ENCODE measurements around the gene FUT7.

The FUT7 gene

GRCh38 chr9:136997830-136998234 is 34.1 kb downstream of the FUT7 start:
- no peak for DNase-seq

GRCh38 chr9:136997371-136997770 is 34.5 kb downstream of the FUT7 start:
- DNase-seq = no peak

- DNase-seq = peak; percentile 51
Observed at GRCh38 chr9:136996361-136997292, 35.3 kb downstream of the FUT7 start, which contains the start of gene CLIC3. TSS of gene CLIC3 (minus strand) at chr9:136996568. CDS start at chr9:136996543, 25 bp downstream.

- DNase-seq = no peak
Observed at GRCh38 chr9:136995772-136996311, 36.0 kb downstream of the FUT7 start.

GRCh38 chr9:136995362-136995761 is 36.5 kb downstream of the FUT7 start:
- no peak for DNase-seq

- DNase-seq = no peak
Observed at GRCh38 chr9:136994888-136995230, 37.0 kb downstream of the FUT7 start.

- no peak for DNase-seq
Observed at GRCh38 chr9:136994180-136994887, 37.6 kb downstream of the FUT7 start.

GRCh38 chr9:136992819-136993369 is 39.0 kb downstream of the FUT7 start:
- no peak for DNase-seq

- peak; percentile 97 for DNase-seq
Observed at GRCh38 chr9:136991993-136992818, 39.7 kb downstream of the FUT7 start, which contains the start of gene PAXX. TSS of gene PAXX (plus strand) at chr9:136992422. CDS start at chr9:136992444, 22 bp downstream.

- DNase-seq = no peak
Observed at GRCh38 chr9:136990242-136990911, 41.5 kb downstream of the FUT7 start.

- DNase-seq = no peak
Observed at GRCh38 chr9:136988872-136989271, 43.0 kb downstream of the FUT7 start.

GRCh38 chr9:136985853-136986252 is 46.0 kb downstream of the FUT7 start:
- DNase-seq = no peak

- no peak for DNase-seq
Observed at GRCh38 chr9:136985027-136985602, 46.8 kb downstream of the FUT7 start.

- DNase-seq = no peak
Observed at GRCh38 chr9:136984464-136985026, 47.3 kb downstream of the FUT7 start.

GRCh38 chr9:136983656-136984314 is 48.1 kb downstream of the FUT7 start:
- DNase-seq = no peak

- no peak for DNase-seq
Observed at GRCh38 chr9:136983167-136983566, 48.7 kb downstream of the FUT7 start.

- DNase-seq = no peak
Observed at GRCh38 chr9:136982232-136983051, 49.4 kb downstream of the FUT7 start, which contains the start of gene LCNL1. TSS of gene LCNL1 (plus strand) at chr9:136982993. CDS start at chr9:136983587, 594 bp downstream.

- no peak for DNase-seq
Observed at GRCh38 chr9:136981588-136982231, 50.2 kb downstream of the FUT7 start.
